NCI-H1092 (cell line): ENCODE data around the gene FAM20A.

Source experiments
- DNase-seq: peaks from one replicate; lab custom pipeline; 2025; lab: John Stamatoyannopoulos, UW

The FAM20A gene

GRCh38 chr17:68491381-68492231 is 109.6 kb downstream of the FAM20A start:
- DNase-seq: no peak

GRCh38 chr17:68489919-68490318 is 111.2 kb downstream of the FAM20A start:
- no peak for DNase-seq
